Ovary (tissue), 9 donors: ENCODE data around the gene THOC2. TPM values are rescaled to one million over a fixed set of nuclear protein-coding genes. Genes with fewer than 3 reads are reported as not detected.

Experiments used
- DNase-seq, 5 donors: peaks; one replicate each; pipeline ENCODE4 v3.0.0-alpha.2; 2019 to 2020
- H3K27ac ChIP-seq, 2 donors: fragments of 200-600 bp; one replicate each; pipeline versions ENCODE4 v1.5.1 to v1.8.0; 2019 to 2022
- H3K27me3 ChIP-seq: fragments of 200-600 bp; one replicate; pipeline ENCODE4 v1.8.0; 2022
- H3K36me3 ChIP-seq: fragments of 200-600 bp; sonication (generic); one replicate; pipeline ENCODE4 v1.5.1; 2019
- H3K4me1 ChIP-seq: one replicate; pipeline ENCODE4 v1.8.1; 2013; ENCODE audit warnings: mild to moderate bottlenecking, moderate library complexity; ENCODE audit not compliant: insufficient read depth
- H3K4me3 ChIP-seq: fragments of 200-600 bp; sonication (generic); one replicate; pipeline ENCODE4 v1.5.1; 2017
- H3K9me3 ChIP-seq, 2 donors: fragments of 200-600 bp in 1 of 2; sonication (generic) in 1 of 2; one replicate each; pipeline versions ENCODE4 v1.5.1 to v1.8.1; 2013 to 2019; ENCODE audit warnings: mild to moderate bottlenecking in 1 of 2, moderate library complexity in 1 of 2
- CTCF ChIP-seq, 3 donors: fragments of 450-650 bp in 2 of 3; fragments of 200-600 bp in 1 of 3; IDR thresholded peaks; one replicate each; pipeline versions ENCODE4 v1.5.1 to v1.8.0; 2016 to 2022; ENCODE audit warnings: antibody characterized with exemption in 3 of 3, mild to moderate bottlenecking in 1 of 3
- EP300 ChIP-seq: sonication (generic); formaldehyde crosslinking; IDR thresholded peaks from one replicate; pipeline ENCODE4 v1.6.1; 2017; ENCODE audit warnings: antibody characterized with exemption
- POLR2A ChIP-seq: fragments of 450-650 bp; IDR thresholded peaks from one replicate; pipeline ENCODE4 v1.6.1; 2017; ENCODE audit warnings: antibody characterized with exemption, mild to moderate bottlenecking, moderate library complexity
- WGBS, 3 donors: extraction: QIAGEN DNeasy Blood & Tissue Kit in 1 of 3; methylation state at CpG; one replicate each; pipeline versions ENCODE4 v1.1.5 to v1.1.7; 2013 to 2017; 5-methylcytosine and 5-hydroxymethylcytosine counted together
- intact Hi-C, 4 donors: fragments of 100-400 bp; cut with DNase I; formaldehyde crosslinking; loops; one replicate each; pipeline versions ENCODE4 v1.11.0 to v1.15.1; 2022 to 2023
- polyA plus RNA-seq, 2 donors: library from polyadenylated mRNA; stranded (reverse); fragments of 200-250 nt in 1 of 2; fragments of 350-450 nt in 1 of 2; fragmentation: Illumina TruSeq in 1 of 2; extraction: RNeasy Lipid Tissue Mini Kit (QIAGEN cat#74804) in 1 of 2; gene quantifications; one replicate each; pipeline ENCODE4 v1.2.3, GENCODE V29; 2013 to 2014
- total RNA-seq, 7 donors: library from RNA; depleted of rRNA in 2 of 7; stranded (reverse); fragments of >200 nt in 2 of 7; fragmentation: NEBNext Ultra II Directional in 3 of 7; extraction: Animal tissue kit (Norgen Biotek cat#: 25700) in 3 of 7; gene quantifications; one replicate each; pipeline versions ENCODE4 v1.1.0 to v1.2.4, GENCODE V29; 2016 to 2023
- donor health status: DM: no; HTN: no; CAD: no; lungs with moderate emphysema.
- donor health status: DM: no; HTN: no; CAD: no.
- donor health status: Bipolar disorder and iron deficiency.
- donor health status: DM: yes; HTN: yes; CAD: no.
- donor health status: DM: no; HTN: no; CAD: no.
- donor health status: DM: yes; HTN: yes; CAD: no.

The THOC2 gene
- total and polyA plus RNA-seq, 9 donors, result 37.0 to 91.9 (median 77.7) TPM

DNA sequence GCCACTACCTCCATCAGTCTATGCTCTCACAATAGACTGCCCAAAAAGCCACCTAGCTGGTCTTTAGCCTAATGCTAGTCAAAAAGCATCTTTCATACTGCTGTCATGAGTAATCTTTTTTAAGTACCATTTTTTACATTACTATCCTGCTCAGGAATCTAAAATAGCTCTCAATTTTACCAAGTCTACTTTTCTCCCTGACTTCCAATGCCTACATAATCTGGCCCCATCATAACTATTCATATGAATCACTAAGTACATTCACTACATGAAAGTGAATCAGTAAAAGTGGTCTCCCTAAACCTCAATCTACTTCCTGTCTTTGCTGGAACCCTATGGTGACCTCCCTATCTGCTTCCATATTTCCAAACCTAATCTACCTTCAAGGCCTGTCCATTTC, 105.9 kb downstream of the THOC2 start:
- no peaks in the 10 kb centered on the region for H3K9me3 ChIP-seq
- no peak for DNase-seq
- TF ChIP-seq CTCF (IDR thresholded peaks at IDR 0.05) (no peak), EP300 (no peak), POLR2A (no peak)
- no peaks in the 10 kb centered on the region for H3K4me1 ChIP-seq
- no peaks in the 10 kb centered on the region for H3K36me3 ChIP-seq
- H3K4me3 ChIP-seq, result no peak overlapping the region
- no peak overlapping the region for H3K27ac ChIP-seq
- no peaks in the 10 kb centered on the region for H3K27me3 ChIP-seq
- intact Hi-C loops, result no loop called here

DNA sequence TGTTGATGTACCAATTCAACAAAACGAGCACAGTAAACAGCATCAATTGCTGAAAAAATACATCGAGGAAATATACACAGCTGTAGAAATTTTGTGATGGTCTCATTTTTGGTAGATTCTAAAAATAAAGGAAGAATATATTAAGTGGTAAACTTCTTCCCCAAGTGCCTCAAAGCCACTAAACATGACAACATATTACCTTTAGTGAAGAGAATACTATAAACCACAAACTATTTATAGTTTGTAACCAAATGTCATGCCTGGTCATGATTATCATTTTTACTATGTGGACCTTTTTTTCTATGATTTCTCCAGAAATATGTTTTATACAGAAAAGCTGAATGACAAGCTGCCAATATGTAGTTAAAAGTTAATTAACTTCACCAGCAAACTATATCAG, 106.9 kb downstream of the THOC2 start:
- WGBS, 3 donors, result 64 to 68% (median 65%) methylated on average over 2 of the region's 2 CpGs
- Histone ChIP-seq H3K27me3 (no peaks in the 10 kb centered on the region), H3K4me3 (no peak overlapping the region), H3K4me1 (no peaks in the 10 kb centered on the region), H3K36me3 (no peaks in the 10 kb centered on the region), H3K27ac (no peak overlapping the region), H3K9me3 (no peaks in the 10 kb centered on the region)
- intact Hi-C loops, result no loop called here
- no peak for DNase-seq
- TF ChIP-seq EP300, result no peak
- no peak for TF ChIP-seq CTCF (IDR thresholded peaks at IDR 0.05)
- no peak for TF ChIP-seq POLR2A

DNA sequence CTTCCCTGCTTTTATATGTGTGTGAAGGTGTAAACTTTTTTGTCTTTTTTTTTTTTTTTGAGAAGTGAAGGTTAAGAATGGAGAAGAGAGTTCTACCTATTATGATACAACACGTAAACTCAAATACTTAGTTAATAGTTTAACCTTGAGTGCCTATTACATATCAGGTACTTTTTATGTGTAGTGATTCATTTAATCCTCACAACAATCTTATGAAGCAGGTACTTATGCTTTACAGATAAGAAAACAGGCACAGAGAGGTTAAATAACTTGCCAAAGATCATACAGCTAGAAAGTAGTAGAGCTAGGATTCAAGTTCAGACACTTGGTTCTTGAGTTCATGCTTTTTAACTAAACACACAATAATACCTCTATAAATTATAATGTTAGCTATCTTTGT, 107.4 kb downstream of the THOC2 start:
- intact Hi-C loops, result no loop called here
- WGBS, 3 donors, result 83 to 87% (median 84%) methylated on average over 1 of the region's 1 CpG
- H3K9me3 ChIP-seq, result no peaks in the 10 kb centered on the region
- no peak for DNase-seq
- no peak for TF ChIP-seq EP300
- TF ChIP-seq CTCF (IDR thresholded peaks at IDR 0.05), result no peak
- no peak for TF ChIP-seq POLR2A
- H3K27me3 ChIP-seq, result no peaks in the 10 kb centered on the region
- no peaks in the 10 kb centered on the region for H3K36me3 ChIP-seq
- H3K27ac ChIP-seq, result no peak overlapping the region
- H3K4me1 ChIP-seq, result no peaks in the 10 kb centered on the region
- no peak overlapping the region for H3K4me3 ChIP-seq

DNA sequence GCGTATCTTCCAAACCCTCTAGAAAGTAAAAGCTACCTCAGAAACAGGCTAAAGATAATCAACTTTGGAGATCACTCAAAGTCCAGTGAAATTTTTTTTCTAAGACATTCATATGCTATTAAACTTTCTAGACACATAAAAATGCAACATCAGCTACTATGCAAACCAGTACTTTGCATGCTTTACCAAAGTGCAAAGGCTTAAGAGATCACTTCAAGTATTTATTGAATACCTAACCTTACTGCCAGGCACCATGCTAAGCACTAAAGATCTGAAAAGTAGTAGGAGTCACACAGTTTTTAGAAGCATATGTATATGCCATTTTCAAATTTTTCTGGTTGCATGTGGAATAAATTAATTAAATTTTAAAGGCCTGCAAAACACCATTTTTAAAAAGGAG, 115.8 kb downstream of the THOC2 start:
- no peaks in the 10 kb centered on the region for H3K36me3 ChIP-seq
- no peak for DNase-seq
- TF ChIP-seq CTCF (IDR thresholded peaks at IDR 0.05) (no peak), EP300 (no peak), POLR2A (no peak)
- H3K9me3 ChIP-seq, result no peaks in the 10 kb centered on the region
- WGBS, 3 donors, result 79 to 100% (median 88%) methylated on average over 1 of the region's 1 CpG
- no peaks in the 10 kb centered on the region for H3K4me1 ChIP-seq
- H3K27me3 ChIP-seq, result no peaks in the 10 kb centered on the region
- intact Hi-C loops, result no loop called here
- no peak overlapping the region for H3K27ac ChIP-seq
- H3K4me3 ChIP-seq, result no peak overlapping the region

GRCh38 chrX:123610915-123611314, 121.9 kb downstream of the THOC2 start:
- H3K9me3 ChIP-seq, result no peaks in the 10 kb centered on the region
- 78 to 85% (median 78%) methylated on average over 2 of the region's 2 CpGs for WGBS, 3 donors
- no peaks in the 10 kb centered on the region for H3K27me3 ChIP-seq
- no peak overlapping the region for H3K27ac ChIP-seq
- H3K36me3 ChIP-seq, result no peaks in the 10 kb centered on the region
- intact Hi-C loops, result no loop called here
- TF ChIP-seq CTCF (IDR thresholded peaks at IDR 0.05), result no peak
- TF ChIP-seq EP300, result no peak
- TF ChIP-seq POLR2A, result no peak
- DNase-seq, result no peak
- H3K4me1 ChIP-seq, result no peaks in the 10 kb centered on the region
- H3K4me3 ChIP-seq, result no peak overlapping the region
